ENCODE data around the gene ICAM3. TPM values are rescaled to one million over a fixed set of nuclear protein-coding genes. Genes with fewer than 3 reads are reported as not detected.

Gene ICAM3
- total RNA-seq, 1 experiment from 2014 or later = 28.3 TPM

GRCh38 chr19:10388957-10389356 lies 49.5 kb upstream of the ICAM3 start:
- no peak overlapping the region for H2BK120ac ChIP-seq (ENCODE audit: low read depth, low read length, poor library complexity, severe bottlenecking)
- Mint-ChIP-seq H3K27me3 (ENCODE audit: low read depth) (peaks cover 2% of the 10 kb centered on the region; the same call in 1 of the 2 replicates), H3K4me3 (no peak overlapping the region), H3K36me3 (ENCODE audit: insufficient read depth in 1 of 3, low read depth in 3 of 3) (peaks cover 12 to 31% (median 21%) of the 10 kb centered on the region in 3 experiments; a peak in 6 of 7 replicates), H3K4me1 (peaks cover 9 to 11% of the 10 kb centered on the region in 2 experiments; a peak in 3 of 4 replicates), H3K9me3 (no peaks in the 10 kb centered on the region), H3K27ac (peak overlapping the region in 1 of 3 experiments; percentile 49; a peak in 2 of 7 replicates)
- no peak overlapping the region for H4K91ac ChIP-seq (ENCODE audit: insufficient read length, low read depth, low read length)
- H3K9me3 ChIP-seq (ENCODE audit: control insufficient read depth, low read depth, low read length) = no peaks in the 10 kb centered on the region
- H2BK15ac ChIP-seq (ENCODE audit: low read depth, low read length) = no peak overlapping the region
- no peak overlapping the region for H2BK20ac ChIP-seq (ENCODE audit: low read depth, low read length, poor library complexity, severe bottlenecking)
- H3K79me1 ChIP-seq (ENCODE audit: insufficient read depth, low read depth, low read length, poor library complexity, severe bottlenecking) = no peaks in the 10 kb centered on the region
- TF ChIP-seq CTCF (conservative IDR thresholded peaks at IDR 0.05) = peak; percentile 95
- no peaks in the 10 kb centered on the region for H3K79me2 ChIP-seq (ENCODE audit: insufficient read depth, low read length)
- no peak overlapping the region for H2BK5ac ChIP-seq (ENCODE audit: insufficient read length, low read length)
- no peak overlapping the region for H3K9ac ChIP-seq (ENCODE audit: extremely low read depth, insufficient read length, low read length)
- no peak overlapping the region for H3K27ac ChIP-seq (ENCODE audit: insufficient read length, low read depth, low read length)
- no peaks in the 10 kb centered on the region for H3K4me1 ChIP-seq (ENCODE audit: insufficient read depth, low read length)
- no peaks in the 10 kb centered on the region for H4K20me1 ChIP-seq (ENCODE audit: control insufficient read depth, insufficient read depth, insufficient read length)
- H2BK12ac ChIP-seq (ENCODE audit: insufficient read length, low read depth, low read length) = no peak overlapping the region
- H4K5ac ChIP-seq (ENCODE audit: insufficient read length, low read depth, low read length) = no peak overlapping the region
- no peak overlapping the region for H3K23ac ChIP-seq (ENCODE audit: insufficient read length, low read depth, low read length)
- WGBS (ENCODE audit: extremely low coverage, insufficient read length, low lambda C conversion rate) = no CpG with 5 or more reads among the region's 3 CpGs
- no peak overlapping the region for H3K18ac ChIP-seq (ENCODE audit: insufficient read length, low read depth, low read length)
- H3T11ph ChIP-seq (ENCODE audit: low read length) = no peak overlapping the region
- no peak overlapping the region for H2AFZ ChIP-seq (ENCODE audit: low read length)
- peak; percentile 87 for DNase-seq
- H3K56ac ChIP-seq (ENCODE audit: insufficient read length, low read depth, low read length) = no peak overlapping the region
- H3K23me2 ChIP-seq (ENCODE audit: insufficient read length, low read depth, low read length, poor library complexity, severe bottlenecking) = peaks cover 3% of the 10 kb centered on the region
- no peaks in the 10 kb centered on the region for H3K27me3 ChIP-seq (ENCODE audit: insufficient read depth, low read length)
- H3K4ac ChIP-seq (ENCODE audit: low read depth, low read length) = no peak overlapping the region
- no peak overlapping the region for H3K4me2 ChIP-seq (ENCODE audit: insufficient read depth, insufficient read length, low read length)
- no peak overlapping the region for H2AK5ac ChIP-seq (ENCODE audit: insufficient read length, low read length)
- no peak overlapping the region for H3K14ac ChIP-seq (ENCODE audit: insufficient read depth, low read length)
- no peak overlapping the region for H4K8ac ChIP-seq (replicated peaks; ENCODE audit: insufficient read length, low read depth, low read length)

Data from H9 (cell line).